ENCODE data around the gene RWDD4. TPM values are rescaled to one million over a fixed set of nuclear protein-coding genes. Genes with fewer than 3 reads are reported as not detected.

RWDD4 gene
- total RNA-seq (10 to 100 TPM; 23.0 to 25.4 TPM), polyA plus RNA-seq (ENCODE audit: insufficient read depth, low read depth, low replicate concordance) (14.5 TPM)
- long read RNA-seq, donor 1, transcript RWDD4-202 (7 exons, 2,590 nt) = major isoform, 20 of 25 reads
- long read RNA-seq, donor 1, partial matches to known transcripts = 5 of 25 reads
- long read RNA-seq, donor 1, other reads (novel, unspliced or antisense) = 0 of 25 reads
- long read RNA-seq, donor 2, partial matches to known transcripts = 0 of 3 reads
- long read RNA-seq, donor 2, other reads (novel, unspliced or antisense) = 0 of 3 reads

GRCh38 chr4:183659029-183659871 lies at the start of gene RWDD4, which contains the start of gene TRAPPC11:
TSS of gene RWDD4 (minus strand) at chr4:183659185. CDS start at chr4:183658952, 233 bp downstream.
TSS of gene TRAPPC11 (plus strand) at chr4:183659293. CDS start at chr4:183663868, 4,575 bp downstream.
- H3K27me3 ChIP-seq = no peaks in the 10 kb centered on the region
- intact Hi-C loops (cut with DNase I; ENCODE audit: low total_unique reads) = loop anchor here (5.0 kb wide), 1 partner anchor 152 kb away; the partner anchor contains the start of gene ING2
- WGBS, 2 donors = 0 to 1% methylated on average over 22 to 43 of the region's 63 CpGs

DNA sequence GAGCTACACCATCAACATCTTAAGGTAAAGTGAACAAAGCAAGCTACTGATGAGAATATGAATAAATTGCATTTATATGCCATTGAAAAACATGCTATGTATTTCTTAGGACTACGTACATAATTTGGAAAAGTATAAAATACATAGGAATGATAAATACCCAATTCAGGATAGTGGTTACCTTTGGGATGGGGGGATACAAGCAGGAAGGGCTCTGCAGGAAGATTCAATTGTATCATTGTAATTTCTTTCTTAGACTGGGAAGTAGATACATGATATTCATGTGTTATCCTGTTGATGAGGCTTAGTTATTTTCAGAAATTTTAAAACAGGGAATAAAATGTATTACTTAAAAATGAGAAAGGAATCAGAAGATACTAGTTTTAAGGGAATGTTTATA lies 43.5 kb upstream of the RWDD4 start:
- intact Hi-C loops (cut with DNase I; ENCODE audit: low total_unique reads) = no loop called here
- no peaks in the 10 kb centered on the region for H3K4me1 ChIP-seq
- H3K4me3 ChIP-seq = no peak overlapping the region
- H3K36me3 ChIP-seq (ENCODE audit: low read depth, missing control alignments) = no peaks in the 10 kb centered on the region
- H3K9me3 ChIP-seq = no peaks in the 10 kb centered on the region
- WGBS, 2 donors = 93 to 96% methylated on average over 1 of the region's 1 CpG
- no peaks in the 10 kb centered on the region for H3K27me3 ChIP-seq
- H3K27ac ChIP-seq = no peak overlapping the region
- no peak for DNase-seq
- TF ChIP-seq CTCF (IDR thresholded peaks at IDR 0.05) = no peak
- no peak for TF ChIP-seq POLR2A (IDR thresholded peaks at IDR 0.05)

More at GRCh38 chr4:183659029-183659871, at the start of gene RWDD4, which contains the start of gene TRAPPC11:
- Histone ChIP-seq H3K27ac (peak within 1 kb of the TSS; percentile 91 to 95), H3K9me3 (no peaks in the 10 kb centered on the region), H3K4me3 (peak within 1 kb of the TSS; percentile 72 to 88), H3K36me3 (ENCODE audit: low read depth, missing control alignments) (no peaks in the 10 kb centered on the region), H3K4me1 (no peaks in the 10 kb centered on the region)
- peak; percentile 61 for TF ChIP-seq POLR2A (IDR thresholded peaks at IDR 0.05)
- TF ChIP-seq CTCF (IDR thresholded peaks at IDR 0.05) = peak in 2 of 3 experiments; percentile 46 to 71
- DNase-seq = peak; percentile 99

DNA sequence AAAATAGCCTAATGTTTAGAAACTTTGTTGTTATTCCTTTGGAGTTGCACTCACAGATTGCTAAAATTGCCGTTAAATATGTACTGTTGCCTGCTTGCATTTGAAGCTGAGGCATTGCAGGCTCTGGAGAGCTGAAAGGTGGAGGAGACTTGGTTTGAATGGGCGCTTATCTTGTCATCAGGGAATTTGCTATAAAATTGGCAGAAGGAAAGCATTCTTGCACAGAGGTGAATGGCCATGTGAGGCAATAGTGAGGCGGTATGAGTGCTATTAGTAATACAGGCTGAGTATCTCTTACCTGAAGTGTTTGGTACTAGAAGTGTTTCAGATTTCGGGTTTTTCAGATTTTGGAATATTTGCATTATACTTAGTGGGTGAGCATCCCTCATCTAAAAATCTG lies 41.4 kb upstream of the RWDD4 start:
- no peak for DNase-seq
- Histone ChIP-seq H3K4me3 (no peak overlapping the region), H3K27me3 (no peaks in the 10 kb centered on the region), H3K4me1 (no peaks in the 10 kb centered on the region), H3K27ac (no peak overlapping the region), H3K9me3 (no peaks in the 10 kb centered on the region), H3K36me3 (ENCODE audit: low read depth, missing control alignments) (no peaks in the 10 kb centered on the region)
- WGBS, 2 donors = 90 to 91% methylated on average over 4 of the region's 4 CpGs
- TF ChIP-seq CTCF (IDR thresholded peaks at IDR 0.05) (no peak), POLR2A (IDR thresholded peaks at IDR 0.05) (no peak)
- intact Hi-C loops (cut with DNase I; ENCODE audit: low total_unique reads) = no loop called here

DNA sequence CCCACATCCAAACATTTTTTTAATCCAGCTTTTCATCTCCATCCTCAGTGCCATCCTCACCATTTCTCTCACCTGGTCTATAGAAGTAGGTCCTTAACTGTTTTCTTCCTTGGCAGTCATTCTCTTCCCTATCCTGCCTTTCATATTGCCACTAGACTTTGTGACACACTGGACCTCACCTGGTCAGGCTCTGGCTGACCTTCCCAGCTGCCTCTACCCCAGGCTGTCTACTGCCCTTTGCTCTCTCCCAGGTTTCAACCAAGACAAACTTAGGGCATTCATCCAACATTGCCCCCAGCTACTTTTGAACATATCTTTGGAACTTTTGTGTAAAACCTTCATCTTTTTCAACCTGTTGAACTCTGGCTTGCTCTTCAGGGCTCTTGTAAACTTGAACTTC lies 39.9 kb upstream of the RWDD4 start:
- intact Hi-C loops (cut with DNase I; ENCODE audit: low total_unique reads) = no loop called here
- H3K27ac ChIP-seq = no peak overlapping the region
- no peaks in the 10 kb centered on the region for H3K4me1 ChIP-seq
- no peak for DNase-seq
- TF ChIP-seq POLR2A (IDR thresholded peaks at IDR 0.05) (no peak), CTCF (IDR thresholded peaks at IDR 0.05) (no peak)
- no peaks in the 10 kb centered on the region for H3K27me3 ChIP-seq
- H3K4me3 ChIP-seq = no peak overlapping the region
- H3K9me3 ChIP-seq = no peaks in the 10 kb centered on the region
- H3K36me3 ChIP-seq (ENCODE audit: low read depth, missing control alignments) = no peaks in the 10 kb centered on the region
